Stimulated activated CD4-positive, alpha-beta T cell treated with anti-CD3 and anti-CD28 coated beads, Interleukin-2, amount 100 ng/mL, for 48 hours (primary cell): ENCODE results near the gene KDM3B.
A peak's percentile ranks its signal among the peaks of the same experiment; 100 is the strongest.
"Not testable (repeated sequence)": the region's sequence is repeated elsewhere in the genome, so short reads cannot be mapped to it uniquely, and the experiment has no call there.

Source experiments
- DNase-seq, 2 donors: peaks; one replicate each; pipeline ENCODE4 v3.0.0-alpha.2; 2020

Gene KDM3B

DNA sequence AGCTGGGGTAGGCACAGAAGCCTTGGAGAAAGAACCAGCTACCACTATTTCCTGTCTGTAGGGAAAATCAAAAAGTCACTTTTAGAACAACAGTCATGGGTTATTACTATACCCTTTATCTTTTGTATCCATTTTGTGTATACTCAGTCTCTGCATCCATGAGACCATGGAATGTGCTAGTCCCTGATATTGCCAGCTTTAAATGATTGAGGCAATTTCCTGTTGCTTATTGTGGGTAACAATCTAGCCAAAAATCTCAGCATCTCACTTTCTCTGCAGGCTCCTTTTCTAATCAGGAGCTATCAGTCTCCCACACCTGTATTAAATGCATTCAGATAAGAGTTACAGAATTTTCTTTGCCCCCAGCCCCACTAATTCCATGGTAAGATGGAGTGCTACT, 968 bp upstream of the KDM3B start:
- DNase-seq, result no peak

DNA sequence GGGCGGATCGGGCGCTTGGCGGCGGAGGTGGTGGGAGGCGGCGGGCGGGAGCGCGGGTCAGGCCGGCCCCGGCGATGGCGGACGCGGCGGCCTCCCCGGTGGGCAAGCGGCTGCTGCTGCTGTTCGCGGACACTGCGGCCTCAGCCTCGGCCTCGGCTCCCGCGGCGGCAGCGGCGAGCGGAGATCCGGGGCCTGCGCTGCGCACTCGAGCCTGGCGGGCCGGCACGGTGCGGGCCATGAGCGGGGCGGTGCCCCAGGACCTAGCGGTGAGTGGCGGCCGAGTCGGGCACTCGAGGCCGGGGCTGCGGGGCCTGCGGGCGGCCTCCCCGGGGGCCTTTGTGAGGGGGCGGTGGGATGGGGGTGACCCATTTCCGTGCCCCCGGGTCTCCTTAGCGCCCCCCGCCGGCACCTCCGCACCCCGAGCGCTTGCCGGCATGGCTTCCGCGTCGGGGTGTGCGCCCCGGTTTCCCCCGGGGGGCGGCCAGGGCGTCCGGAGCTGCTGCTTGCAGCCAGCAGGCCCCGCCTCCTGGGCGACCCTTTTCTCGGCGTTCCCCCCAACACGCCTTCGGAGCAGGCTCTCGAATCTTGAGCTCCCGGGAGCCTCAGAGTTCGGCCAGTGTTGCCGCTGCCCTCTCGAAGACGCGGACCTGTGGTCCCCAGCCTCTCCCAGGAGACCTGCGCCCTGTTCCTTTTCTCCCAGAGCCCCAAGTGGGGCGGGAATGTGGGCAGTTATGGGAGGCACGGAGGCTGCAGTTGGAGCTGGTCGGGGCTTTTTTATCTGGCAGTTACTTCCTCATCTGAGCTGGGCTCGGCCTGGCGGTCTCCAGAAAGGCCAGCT, 456 bp downstream of the KDM3B start:
- DNase-seq, result peak; percentile 53 to 60

DNA sequence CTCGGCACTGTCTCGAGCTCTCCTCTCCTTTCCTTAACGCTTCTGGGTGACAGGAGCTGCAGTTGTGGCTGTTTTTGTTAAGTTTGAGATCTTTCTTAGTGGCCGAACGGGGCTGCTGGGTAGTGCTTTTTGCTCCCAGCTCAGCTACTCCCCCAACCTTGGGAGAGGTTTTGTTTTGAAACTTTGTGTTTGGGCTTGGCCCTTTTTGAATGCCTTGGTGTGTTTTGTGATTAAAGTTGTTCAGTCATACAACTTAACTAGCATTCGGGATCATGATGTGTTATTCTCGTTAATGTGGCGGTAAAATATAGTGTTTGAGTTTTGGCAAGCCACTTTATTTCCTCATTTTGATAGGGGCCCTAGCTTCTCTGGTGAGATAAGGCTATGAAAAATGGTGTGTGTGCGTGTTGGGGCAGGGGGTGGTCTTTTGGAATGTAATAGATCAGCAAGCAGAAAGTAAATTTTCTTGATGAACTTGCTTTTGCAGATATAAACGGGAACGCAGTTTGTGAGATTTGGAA, 1.1 kb downstream of the KDM3B start:
- DNase-seq, result no peak

DNA sequence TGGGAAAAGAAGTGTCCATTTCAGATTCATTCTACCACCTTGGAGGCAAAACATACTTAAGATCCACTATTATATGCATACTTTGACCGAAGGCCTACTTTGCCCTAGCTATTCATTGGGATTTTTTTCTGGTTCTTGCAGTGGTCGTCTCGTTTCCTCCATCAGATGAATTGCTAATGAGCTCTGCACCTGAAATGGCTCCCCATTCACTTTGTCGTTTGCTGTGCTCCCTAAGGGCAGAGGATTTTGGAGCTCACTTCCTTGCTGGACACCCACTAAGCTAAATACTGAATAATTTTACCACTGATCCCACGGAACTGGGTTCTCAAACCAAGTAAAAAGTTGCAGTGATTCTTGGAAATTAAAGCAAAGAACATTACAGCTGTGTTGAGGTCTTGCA, 1.9 kb downstream of the KDM3B start:
- DNase-seq, result no peak

DNA sequence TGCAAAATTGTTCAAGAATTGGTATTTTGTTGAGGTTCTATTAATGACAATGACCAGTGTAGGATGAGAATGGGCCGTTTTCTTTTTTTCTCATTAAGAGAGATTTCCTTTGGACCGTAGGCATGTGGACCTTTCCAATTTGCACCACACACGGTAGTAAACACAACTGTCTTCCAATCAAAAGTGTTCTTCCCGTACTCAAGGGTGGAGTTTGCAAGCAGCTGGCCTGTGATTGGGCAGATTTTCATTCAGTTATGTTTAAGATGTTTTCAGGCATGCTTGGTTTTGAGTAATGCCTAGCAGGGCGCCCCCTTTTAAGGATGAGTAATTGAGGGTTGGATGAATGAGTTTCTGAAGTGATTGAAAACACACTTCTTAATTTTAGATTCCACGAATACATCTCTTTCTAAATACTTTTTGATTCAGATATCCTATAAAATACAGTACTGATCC, 2.5 kb downstream of the KDM3B start:
- DNase-seq, result peak; percentile 40 to 42

DNA sequence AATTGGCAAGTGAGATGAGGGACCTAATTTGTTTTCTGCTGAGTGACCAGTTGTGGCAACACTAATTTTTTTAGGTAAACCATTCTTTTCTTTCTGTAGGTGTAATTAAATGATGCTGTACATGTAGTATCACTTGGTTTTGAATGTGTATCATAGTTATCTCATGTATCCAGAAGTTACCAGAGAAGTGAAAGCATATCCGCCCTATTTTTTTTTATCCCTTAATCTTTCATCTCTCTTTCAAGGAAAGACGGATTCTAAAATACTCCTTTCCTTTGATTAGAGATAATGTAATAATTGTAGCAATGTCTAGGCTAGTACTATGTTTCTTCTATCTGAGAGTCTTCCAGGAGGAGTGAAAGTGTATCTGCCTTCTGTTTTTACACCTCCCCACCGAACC, 7.1 kb downstream of the KDM3B start:
- no peak for DNase-seq

DNA sequence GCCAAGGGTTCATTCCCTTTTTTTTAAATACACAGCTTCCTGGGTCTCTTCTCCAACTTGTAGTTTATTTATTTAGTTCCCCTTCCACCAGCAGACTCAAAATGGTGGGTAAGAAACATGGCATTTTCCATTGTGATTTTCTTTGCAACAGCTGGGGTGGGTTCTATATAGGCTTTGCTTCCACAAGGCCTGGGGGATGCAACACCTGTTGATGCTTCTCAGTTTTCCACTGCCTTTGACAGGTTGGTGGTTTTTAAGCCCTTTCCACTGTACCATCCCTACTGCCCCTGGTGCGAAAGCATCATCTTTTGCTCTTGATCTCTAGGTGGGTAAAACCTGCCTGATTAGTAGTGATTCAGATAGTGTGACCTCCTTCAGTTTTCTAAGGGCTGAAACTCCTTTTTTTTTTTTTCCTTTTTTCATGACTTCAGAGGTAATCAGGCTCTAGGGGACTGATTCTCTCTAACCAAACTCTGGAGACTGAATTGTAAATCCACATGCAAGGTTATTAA, 8.5 kb downstream of the KDM3B start:
- DNase-seq, result no peak

DNA sequence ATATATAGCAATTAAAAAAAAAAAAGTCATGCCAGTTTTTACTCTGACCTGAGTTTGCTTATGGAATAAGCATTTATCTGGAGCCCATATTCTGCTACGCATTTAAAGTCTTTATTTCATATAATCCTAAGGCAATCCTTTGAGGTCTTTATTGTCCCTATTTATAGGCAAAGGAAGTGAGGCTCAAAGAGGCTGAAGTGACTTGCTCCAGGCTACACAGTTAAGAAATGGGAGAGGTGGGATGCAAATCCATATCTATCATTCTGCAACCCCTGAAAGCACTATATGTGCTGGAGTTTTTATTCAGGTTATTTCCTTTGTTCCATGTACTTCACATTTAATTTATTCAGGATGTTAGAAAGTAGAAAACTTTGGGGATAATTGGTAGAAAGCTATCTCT, 12.1 kb downstream of the KDM3B start:
- no peak for DNase-seq

DNA sequence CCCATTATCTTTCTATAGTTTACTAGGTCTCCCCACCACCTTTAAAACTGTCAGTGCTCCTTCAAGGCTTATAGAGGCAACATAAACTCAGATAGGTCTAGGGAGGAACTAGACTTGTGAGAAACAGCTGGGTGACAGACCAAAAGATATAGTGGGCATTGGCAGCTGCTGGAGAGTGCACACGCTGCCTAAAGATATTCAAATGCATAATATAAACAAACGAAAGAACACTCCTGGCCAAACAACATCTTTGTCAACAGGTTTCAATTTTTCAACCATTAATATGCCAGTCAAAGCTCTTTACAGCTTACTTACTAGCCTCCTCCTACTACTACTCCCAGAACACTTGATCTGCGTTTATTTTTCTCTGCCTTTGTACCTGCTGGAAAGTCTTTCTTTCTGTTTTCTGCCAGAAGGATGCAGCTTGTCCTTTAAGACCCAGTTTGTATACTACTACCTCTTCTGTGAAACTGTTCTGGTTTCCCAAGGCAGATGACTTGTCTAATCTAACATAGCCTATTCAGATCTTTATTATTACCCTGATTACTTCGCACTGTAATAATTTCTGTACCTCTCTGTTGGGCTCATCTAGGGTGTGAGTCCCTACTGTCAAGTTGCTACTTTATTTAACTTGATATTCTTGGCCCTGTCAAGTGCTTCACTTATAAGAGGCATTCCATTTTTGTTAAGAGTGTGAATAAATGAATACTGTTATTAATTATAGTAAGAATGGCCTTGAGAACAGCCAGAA, 14.3 kb downstream of the KDM3B start:
- DNase-seq, result no peak

DNA sequence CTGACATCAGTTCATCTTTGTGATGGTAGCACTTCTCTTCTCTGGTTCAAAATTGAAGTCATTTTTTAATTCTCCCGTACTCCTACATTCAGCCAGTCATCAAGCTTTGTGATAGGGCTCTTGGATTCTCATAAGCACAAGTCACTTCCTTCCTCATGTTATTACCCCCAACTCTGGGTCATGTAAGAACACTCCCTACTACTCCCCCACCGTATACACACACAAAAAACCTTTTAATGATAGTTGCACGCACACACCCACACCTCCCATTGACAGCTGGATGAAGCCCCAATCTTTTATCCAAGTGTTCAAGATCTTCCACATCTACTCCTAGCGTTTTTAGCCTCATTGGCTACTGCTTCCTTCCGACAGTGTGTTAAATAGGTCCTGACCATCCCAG, 16.8 kb downstream of the KDM3B start:
- DNase-seq, result no peak

DNA sequence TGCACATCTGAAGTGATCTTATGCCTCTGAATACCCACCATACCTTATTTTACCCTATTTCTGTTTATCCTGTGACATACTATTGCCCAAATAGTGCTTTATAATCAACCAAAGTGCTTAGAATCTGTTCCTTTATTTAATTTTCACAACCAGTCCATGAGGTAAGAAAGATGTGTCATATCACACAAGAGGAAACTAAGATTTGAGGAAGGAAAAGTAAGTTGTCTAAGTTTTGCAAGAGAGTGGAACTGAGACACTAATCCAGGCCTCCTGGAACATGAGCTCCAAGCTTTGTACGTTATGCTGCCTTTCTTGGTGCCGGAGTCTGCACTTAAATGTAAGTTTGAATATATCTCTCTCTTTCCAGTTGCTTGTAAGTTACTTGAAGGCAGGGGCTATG, 17.2 kb downstream of the KDM3B start:
- DNase-seq, result no peak

DNA sequence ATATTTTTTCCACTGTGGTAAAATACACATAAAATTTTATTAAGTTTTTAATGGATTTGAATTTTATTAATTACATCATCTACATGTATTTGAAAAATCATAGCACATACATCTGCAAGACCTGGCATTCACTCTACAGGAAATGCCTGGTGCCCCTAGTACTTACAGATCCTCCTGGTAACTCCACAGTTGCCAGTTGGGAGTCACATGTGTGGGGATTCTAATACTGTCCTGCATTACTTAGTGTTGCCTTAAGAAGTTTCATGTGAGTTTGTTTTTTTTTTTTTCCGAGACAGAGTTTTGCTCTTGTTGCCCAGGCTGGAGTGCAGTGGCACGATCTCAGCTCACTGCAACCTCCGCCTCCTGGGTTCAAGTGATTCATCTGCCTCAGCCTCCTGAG, 18.1 kb downstream of the KDM3B start:
- no peak for DNase-seq

DNA sequence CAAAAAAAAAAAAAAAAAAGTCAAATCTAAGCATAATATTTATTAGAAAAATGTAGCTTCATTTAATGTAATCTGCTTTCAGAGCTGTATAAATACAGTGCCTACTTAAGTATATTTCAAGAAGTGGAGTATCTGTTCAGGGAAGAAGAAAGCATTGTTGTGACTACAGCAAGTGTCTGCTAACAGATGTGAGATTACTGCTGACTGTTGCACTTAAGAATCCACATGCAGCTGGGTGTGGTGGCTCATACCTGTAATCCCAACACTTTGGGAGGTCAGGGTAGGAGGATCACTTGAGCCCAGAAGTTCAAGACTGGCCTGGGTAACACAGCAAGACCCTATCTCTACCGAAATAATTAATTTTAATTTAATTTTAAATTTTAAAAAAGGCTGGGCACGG, 19.0 kb downstream of the KDM3B start:
- DNase-seq, result no peak

DNA sequence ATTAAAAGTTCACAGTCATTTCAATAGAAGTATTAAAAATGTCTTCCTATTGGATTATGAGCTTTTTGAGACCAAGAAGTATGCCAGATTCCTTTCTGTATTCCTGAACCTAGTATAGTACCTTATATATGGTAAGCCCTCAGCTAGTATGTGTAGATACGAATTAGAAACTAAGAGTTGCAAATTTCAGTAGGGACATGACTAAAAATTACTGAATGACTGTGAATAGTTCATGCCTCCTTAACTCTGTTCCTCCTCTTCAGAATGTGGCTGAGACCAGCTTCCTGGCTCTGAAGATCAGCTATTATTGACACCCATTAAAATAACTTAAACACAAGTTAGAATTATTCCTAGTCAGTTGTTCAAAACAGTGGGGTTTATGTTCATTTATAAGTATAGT, 19.7 kb downstream of the KDM3B start:
- no peak for DNase-seq

DNA sequence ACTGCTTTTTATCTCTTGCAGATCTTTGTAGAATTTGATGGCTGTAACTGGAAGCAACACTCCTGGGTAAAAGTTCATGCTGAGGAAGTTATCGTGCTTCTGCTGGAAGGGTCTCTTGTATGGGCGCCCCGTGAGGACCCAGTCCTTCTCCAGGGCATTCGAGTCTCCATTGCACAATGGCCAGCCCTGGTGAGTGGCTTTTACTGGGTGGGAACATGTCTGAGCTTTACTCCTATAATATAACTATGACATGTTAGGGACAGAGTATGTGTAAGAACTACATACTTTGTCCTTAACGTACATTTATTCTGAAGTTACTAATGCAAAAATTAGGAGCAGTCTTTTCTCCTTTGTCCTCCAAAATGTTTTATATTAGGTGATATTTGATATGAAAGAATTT, 20.2 kb downstream of the KDM3B start:
- DNase-seq, result no peak

DNA sequence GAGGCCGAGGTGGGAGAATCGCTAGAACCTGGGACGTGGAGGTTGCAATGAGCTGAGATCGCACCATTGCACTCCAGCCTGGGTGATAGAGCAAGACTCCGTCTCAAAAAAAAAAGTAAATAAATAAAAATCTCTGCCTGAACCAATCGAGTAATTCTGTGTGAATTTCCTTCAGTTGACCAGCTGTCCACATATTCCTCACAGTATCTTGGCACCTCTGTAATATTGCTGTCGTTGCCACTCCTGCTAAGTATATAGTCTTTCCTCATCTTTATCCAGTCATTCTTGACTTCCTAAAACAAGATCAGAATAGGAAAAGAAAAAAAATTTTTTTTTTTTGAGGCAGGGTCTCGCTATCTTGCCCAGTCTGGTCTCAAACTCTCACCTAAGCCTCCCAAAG, 29.9 kb downstream of the KDM3B start:
- no peak for DNase-seq

DNA sequence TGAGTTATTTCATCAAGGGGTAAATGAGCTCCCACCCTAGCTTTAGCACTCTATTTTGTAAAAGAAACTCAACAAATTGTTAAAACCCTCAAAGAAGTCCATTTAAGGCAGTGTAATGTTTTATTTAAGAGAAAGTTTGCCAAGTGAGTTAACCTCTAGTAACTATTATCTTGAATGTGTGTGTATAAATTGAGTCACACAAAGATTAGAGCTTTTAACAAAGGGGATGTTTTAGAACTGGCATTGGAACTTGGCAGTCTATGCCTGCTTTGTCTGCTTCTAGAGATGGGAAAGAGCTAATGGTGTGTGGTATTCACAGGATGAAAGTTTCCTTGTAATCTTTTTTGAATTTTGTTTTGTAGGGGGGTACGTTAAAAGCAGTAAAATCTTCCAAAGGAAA, 33.2 kb downstream of the KDM3B start:
- no peak for DNase-seq

DNA sequence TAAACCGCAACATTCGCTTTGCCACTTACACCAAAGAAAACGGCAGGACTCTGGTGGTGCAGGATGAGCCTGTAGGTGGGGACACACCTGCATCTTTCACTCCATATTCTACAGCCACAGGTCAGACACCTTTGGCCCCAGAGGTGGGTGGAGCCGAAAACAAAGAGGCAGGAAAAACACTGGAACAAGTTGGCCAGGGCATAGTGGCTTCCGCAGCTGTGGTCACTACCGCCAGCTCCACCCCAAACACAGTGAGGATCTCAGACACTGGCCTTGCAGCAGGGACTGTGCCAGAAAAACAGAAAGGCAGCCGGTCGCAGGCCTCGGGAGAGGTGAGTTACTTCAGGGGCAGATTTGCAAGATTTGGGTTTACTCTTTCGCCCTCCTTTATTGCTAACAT, 33.8 kb downstream of the KDM3B start:
- no peak for DNase-seq

DNA sequence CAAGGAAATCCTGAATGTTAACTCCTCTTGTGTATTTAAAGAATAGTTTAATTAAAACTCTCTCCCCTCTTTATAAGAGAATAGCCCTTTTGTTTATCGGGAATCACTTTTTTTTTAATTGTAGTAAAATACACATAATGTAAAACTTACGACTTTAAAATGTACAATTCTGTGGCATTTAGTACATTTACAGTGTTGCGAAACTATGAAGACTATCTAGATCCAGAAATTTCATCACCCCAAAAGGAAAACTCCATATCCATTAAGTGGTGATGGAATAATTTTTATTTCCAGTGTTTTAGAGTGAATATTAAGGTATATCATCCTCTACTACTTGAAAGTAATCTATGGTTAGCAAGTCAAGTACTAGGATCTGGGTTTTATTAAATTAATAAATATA, 36.8 kb downstream of the KDM3B start:
- no peak for DNase-seq

DNA sequence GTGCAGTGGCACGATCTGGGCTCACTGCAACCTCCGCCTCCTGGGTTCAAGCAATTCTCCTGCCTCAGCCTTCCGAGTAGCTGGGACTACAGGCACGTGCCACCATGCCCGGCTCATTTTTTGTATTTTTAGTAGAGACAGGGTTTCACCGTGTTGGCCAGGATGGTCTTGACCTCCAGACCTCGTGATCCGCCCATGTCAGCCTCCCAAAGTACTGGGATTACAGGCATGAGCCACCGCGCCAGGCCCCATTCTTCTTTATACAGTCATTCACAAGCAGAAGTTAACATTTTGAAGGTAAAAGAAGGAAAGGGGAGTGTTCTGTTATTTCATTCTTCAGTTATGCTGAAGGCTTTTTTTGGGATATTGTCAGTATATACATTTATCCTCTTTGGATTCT, 37.4 kb downstream of the KDM3B start:
- DNase-seq, result not testable (repeated sequence)

DNA sequence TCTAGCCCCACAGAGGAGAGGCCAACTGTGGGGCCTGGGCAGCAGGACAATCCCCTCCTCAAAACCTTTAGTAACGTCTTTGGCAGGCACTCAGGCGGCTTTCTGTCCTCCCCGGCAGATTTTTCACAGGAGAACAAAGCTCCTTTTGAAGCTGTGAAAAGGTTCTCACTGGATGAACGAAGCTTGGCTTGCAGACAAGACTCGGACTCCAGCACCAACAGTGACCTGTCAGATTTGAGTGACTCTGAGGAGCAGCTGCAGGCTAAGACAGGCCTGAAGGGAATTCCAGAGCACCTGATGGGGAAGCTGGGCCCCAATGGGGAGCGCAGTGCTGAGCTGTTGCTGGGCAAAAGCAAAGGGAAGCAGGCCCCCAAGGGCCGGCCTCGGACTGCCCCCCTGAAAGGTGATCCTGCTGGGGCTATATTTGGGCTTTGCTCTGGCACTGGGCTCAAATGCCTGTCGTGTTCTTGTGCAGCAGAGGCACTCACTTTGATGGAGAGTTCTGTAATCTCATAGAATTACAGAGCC, 39.4 kb downstream of the KDM3B start:
- DNase-seq, result no peak

DNA sequence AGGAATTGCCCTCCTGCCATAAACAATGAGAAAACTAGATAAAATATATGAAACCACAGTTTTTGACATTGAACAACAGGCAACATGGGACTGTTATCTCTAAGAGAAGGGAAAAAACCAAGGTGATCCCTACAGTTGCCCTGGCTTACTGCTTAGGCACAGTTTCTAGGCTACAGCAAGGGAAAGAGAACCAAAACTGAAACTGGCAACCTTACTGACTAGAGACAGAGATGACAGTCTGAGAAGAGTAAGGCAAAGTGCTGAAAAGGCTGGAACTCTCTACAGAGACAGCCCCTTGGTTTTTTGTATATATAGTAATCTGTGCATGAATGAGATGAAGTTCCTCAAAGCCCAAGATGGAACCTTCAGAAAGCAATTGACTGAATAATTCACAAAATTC, 50.2 kb downstream of the KDM3B start:
- DNase-seq, result no peak

DNA sequence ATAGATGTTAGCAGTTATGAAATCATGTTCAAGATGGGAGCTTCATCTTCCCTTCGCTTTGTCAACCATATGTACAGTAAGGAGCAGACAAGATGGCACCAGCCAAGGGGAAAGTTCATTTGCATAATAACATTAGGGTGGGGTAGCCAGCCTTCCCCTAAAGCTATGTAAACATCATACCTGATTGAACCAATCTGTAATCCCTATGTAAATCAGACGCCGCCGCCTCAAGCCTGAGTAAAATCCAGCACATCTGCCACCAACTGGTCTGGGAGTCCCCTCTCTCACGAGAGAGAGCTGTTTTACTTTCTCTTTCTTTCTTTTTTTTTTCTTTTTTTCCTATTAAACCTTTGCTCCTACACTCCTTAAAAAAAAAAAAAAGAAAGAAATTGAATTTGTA, 55.5 kb downstream of the KDM3B start:
- DNase-seq, result peak in 1 of 2 donors; percentile 3
